Measurements from ENCODE around the gene CPNE5.

The CPNE5 gene

DNA sequence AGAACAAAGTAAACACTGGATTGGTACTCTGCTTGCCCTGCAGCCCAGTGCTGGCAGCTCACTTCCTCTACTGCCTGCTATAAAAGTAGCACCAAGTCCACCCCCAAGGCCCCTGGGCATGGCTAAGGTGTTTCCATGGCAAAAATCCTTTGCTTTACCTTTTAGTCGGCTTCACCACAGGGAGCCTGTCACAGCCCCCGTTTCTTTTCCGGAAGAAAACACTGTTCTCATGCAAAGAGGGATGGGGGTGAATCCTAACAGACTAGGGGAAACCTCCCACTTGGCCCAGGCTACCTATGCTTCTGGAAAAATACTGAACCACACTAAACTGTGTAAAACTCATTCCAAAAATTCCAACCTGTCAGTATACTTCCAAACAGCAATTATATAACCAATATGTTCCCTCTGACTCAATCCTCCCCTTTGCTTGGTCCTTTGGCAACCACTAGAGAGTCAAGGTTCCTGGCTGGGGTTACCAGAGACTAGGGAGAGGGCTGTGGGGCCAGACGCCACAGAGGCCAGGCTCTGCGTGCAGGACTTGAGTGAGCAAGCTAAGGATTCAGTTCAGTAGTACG lies 19.2 kb upstream of the CPNE5 start:
- in situ Hi-C loops (cut with HindIII; ENCODE audit: low sequenced_read_pairs) = no loop called here

DNA sequence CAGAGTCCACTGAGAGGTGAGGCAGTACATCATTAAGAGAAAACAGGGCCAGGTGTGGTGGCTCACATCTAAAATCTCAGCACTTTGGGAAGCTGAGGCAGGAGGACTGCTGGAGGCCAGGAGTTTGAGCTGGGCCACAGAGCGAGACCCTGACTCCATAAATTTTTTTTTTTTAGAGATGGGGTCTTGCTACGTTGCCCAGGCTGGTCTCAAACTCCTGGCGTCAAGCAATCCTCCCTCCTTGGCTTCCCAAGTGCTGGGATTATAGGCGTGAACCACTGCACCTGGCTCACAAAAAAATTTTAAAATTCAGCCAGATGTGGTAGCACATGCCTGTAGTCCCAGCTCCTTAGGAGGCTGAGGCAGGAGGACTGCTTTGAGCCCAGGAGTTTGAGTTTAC lies 18.1 kb upstream of the CPNE5 start:
- in situ Hi-C loops (cut with HindIII; ENCODE audit: low sequenced_read_pairs) = no loop called here

DNA sequence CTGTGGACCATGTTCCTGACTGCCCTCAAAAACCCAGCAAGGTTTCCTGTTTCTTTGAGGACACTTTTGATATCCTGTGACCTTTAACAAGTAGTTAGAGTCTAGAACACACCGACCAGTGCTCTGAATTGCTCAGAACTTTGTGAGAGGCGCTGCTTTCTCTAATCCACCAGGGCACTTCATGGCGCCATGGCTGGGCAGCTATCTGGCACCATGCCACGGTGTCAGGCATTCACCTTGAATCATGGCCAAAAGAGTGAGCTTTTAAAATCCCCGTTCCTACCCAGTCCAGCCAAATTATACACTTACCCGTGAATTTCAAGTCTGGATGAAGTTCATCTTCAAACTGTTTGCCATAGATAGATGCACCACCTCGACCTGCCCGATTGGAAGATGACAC lies 17.0 kb upstream of the CPNE5 start:
- in situ Hi-C loops (cut with HindIII; ENCODE audit: low sequenced_read_pairs) = no loop called here

- in situ Hi-C loops (cut with HindIII; ENCODE audit: low sequenced_read_pairs) = no loop called here
Observed at GRCh38 chr6:36855750-36856149, 16.5 kb upstream of the CPNE5 start.

DNA sequence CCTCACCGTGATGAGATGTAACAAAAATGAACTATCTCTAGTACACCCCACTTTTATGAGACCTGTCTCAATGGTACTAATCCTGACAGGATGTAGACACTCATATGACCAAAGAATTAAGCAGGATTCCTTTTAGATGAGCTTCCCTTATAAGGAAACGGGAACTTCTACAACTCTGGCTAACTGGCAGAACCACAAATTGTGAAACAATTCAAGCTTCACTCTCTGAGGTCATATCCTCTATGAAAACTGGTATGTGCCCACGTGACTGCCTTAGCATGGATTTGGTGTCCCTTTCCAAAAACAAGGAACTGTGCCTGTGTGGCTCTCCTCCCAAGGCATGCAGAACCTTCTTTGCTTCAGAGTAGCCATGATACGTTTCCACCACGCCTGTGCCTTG lies 14.1 kb upstream of the CPNE5 start:
- in situ Hi-C loops (cut with HindIII; ENCODE audit: low sequenced_read_pairs) = loop anchor here (5.0 kb wide), 1 partner anchor 41 kb away; no protein-coding TSS in a partner anchor

GRCh38 chr6:36852481-36853147 lies 13.4 kb upstream of the CPNE5 start:
- in situ Hi-C loops (cut with HindIII; ENCODE audit: low sequenced_read_pairs) = loop anchor here (5.0 kb wide), 1 partner anchor 40 kb away; no protein-coding TSS in a partner anchor

- in situ Hi-C loops (cut with HindIII; ENCODE audit: low sequenced_read_pairs) = loop anchor here (5.0 kb wide), 1 partner anchor 39 kb away; no protein-coding TSS in a partner anchor
Observed at GRCh38 chr6:36851626-36852025, 12.4 kb upstream of the CPNE5 start.

GRCh38 chr6:36851149-36851614 lies 11.9 kb upstream of the CPNE5 start:
- in situ Hi-C loops (cut with HindIII; ENCODE audit: low sequenced_read_pairs) = loop anchor here (5.0 kb wide), 1 partner anchor 39 kb away; no protein-coding TSS in a partner anchor

DNA sequence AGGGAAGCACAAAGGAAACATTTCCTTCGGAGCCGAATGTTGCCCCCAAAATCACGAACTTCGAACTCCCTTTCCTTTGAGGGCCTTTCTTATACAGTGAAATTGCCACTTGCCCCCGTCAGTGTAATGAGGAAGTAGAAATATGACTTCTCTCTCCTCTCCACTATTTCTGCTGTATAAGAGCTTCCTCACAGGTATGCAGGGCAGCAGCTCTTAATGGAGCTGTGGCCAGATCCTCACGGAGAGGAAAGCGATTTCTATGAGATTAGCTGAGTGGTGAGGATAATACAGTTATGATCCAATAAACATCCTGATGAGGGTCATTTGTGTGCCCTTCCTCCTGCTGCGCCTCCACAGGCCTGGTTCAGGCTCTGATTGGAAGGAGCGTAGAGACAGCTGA lies 10.8 kb upstream of the CPNE5 start:
- in situ Hi-C loops (cut with HindIII; ENCODE audit: low sequenced_read_pairs) = loop anchor here (5.0 kb wide), 1 partner anchor 38 kb away; no protein-coding TSS in a partner anchor

- in situ Hi-C loops (cut with HindIII; ENCODE audit: low sequenced_read_pairs) = loop anchor here (5.0 kb wide), 1 partner anchor 82 kb away; no protein-coding TSS in a partner anchor
Observed at GRCh38 chr6:36848658-36849441, 9.6 kb upstream of the CPNE5 start.

GRCh38 chr6:36847991-36848390 lies 8.7 kb upstream of the CPNE5 start:
- in situ Hi-C loops (cut with HindIII; ENCODE audit: low sequenced_read_pairs) = loop anchor here (5.0 kb wide), 1 partner anchor 81 kb away; no protein-coding TSS in a partner anchor

- in situ Hi-C loops (cut with HindIII; ENCODE audit: low sequenced_read_pairs) = loop anchor here (5.0 kb wide), 1 partner anchor 80 kb away; no protein-coding TSS in a partner anchor
Observed at GRCh38 chr6:36847152-36847551, 7.9 kb upstream of the CPNE5 start.

GRCh38 chr6:36845233-36845632 lies 6.0 kb upstream of the CPNE5 start:
- in situ Hi-C loops (cut with HindIII; ENCODE audit: low sequenced_read_pairs) = loop anchor here (5.0 kb wide), 1 partner anchor 78 kb away; no protein-coding TSS in a partner anchor

GRCh38 chr6:36844232-36845170 lies 5.3 kb upstream of the CPNE5 start:
- in situ Hi-C loops (cut with HindIII; ENCODE audit: low sequenced_read_pairs) = loop anchor here (5.0 kb wide), 1 partner anchor 77 kb away; no protein-coding TSS in a partner anchor

DNA sequence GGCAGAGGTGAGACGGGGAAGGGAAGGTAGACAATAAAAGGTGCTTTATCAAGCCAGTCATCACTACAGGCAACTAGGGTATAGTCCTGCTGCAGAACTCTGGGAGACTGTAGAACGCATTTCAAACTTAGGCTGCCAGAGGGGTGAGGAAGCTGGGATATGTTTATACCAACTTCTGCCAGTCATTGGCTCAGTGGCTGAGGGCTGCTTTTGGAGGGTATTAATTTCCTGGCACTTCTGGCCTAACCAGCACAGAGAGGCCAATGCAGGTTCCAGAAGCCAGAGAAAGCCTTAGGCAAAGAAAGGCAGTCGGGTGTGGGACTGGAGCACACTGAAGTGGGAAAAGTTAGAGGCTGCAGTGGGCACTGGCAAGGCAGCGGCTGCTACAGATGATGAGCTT lies 3.9 kb upstream of the CPNE5 start:
- in situ Hi-C loops (cut with HindIII; ENCODE audit: low sequenced_read_pairs) = no loop called here

- in situ Hi-C loops (cut with HindIII; ENCODE audit: low sequenced_read_pairs) = no loop called here
Observed at GRCh38 chr6:36841756-36842155, 2.5 kb upstream of the CPNE5 start.

DNA sequence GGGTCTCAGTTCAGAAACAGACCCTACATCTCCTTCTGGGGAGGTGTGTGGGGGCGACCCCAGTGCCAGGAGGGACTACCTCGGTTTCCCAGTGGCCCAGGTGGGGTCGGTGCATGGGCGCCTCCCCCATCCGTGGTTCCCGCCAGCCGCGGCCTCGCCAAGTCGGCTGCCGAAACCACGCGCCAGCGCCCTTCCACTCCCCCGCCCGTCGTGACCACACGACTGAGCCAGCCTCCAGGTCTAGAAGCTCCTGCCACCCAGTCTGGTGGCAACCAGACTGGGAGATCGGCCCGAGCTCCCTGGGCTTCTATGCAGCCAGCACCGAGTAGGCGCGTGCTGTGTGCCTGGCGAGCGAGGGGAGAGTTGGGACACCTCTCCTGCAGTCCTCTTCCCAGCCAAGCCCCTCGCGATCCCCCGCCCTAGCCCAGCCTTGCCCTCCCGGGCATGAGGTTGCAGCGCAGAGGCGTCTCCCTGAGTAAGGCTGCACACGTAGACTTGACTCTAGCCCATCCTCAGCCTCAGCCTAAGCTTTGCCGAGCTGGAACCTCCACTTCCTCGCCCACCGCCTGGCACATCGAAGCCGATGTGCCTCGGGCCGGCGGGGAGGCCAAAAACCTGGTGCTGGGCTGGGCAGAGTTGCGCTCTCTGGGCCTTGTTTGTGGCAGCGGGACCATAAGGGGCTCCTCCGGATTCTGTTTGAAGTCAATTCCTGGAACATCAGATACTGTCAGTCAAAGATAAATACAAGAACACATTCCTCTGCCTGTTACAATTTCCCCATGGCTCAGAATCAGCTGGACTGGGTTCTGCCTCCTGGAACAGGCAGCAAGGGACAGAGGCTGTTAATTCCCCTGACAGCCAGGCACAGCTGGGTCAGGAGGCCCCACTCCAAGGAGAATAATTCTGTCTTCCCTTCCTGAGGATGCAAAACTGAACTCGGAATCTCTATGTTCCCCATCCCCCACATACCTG lies 1.5 kb upstream of the CPNE5 start:
- in situ Hi-C loops (cut with HindIII; ENCODE audit: low sequenced_read_pairs) = no loop called here

DNA sequence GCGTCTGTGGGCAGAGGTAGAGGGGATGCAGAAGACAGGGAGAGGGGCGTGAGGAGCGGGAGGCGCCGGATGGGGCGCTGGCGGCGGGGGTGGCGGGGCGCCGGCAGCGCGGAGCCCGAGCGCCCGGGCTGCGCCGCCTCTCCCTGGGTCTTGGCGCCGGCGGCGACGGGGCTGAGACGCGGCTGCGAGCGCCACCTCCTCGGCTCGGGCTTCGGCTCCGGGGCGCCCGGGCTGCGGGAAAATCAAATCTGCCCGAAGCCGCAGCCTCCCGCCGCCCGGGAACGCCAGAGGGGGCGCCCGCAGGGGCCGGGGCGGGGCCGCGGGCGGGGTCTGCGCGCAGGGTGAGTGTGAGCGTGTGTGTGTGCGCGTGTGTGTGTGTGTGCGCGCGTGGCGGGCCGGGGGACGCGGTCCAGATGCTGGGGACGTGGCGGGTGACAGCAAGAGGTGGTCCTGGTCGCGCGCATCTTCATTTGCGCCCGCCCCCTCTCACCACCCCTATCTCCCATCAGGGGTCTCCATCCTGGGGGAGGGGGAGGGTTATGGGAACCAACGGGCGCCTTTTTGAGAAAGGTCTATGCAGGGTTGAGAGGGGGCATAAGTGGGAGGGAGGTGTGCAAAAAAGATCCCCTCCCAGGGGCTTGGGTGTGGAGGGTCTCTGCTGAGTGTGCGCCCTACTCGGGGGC lies 646 bp upstream of the CPNE5 start:
- in situ Hi-C loops (cut with HindIII; ENCODE audit: low sequenced_read_pairs) = no loop called here

Measured in endothelial cell of hepatic sinusoid (primary cell).